CD14-positive monocyte (primary cell): ENCODE measurements around the gene PDE4D. TPM values are rescaled to one million over a fixed set of nuclear protein-coding genes. Genes with fewer than 3 reads are reported as not detected.
"Not testable (repeated sequence)": the region's sequence is repeated elsewhere in the genome, so short reads cannot be mapped to it uniquely, and the experiment has no call there.

Source experiments
- DNase-seq, 3 donors: peaks; one replicate each; pipeline ENCODE4 v3.0.0-alpha.2; 2011 to 2022
- H2AFZ ChIP-seq: 2 replicates; pipeline ENCODE4 v1.6.0; 2012; ENCODE audit warnings: mild to moderate bottlenecking, low read depth, low read length, inconsistent platforms; ENCODE audit not compliant: insufficient read depth, poor library complexity, severe bottlenecking
- H3K27ac ChIP-seq, 2 donors: 1 replicate in 1 of 2; 2 replicates in 1 of 2; pipeline ENCODE4 v1.5.1; 2012 to 2013; ENCODE audit warnings: low read length in 2 of 2, control low read depth in 1 of 2, inconsistent platforms in 1 of 2, low read depth in 1 of 2, mild to moderate bottlenecking in 1 of 2
- H3K27me3 ChIP-seq, 2 donors: one replicate each; pipeline versions ENCODE4 v1.6.0 to v1.6.1; 2011 to 2013; ENCODE audit warnings: low read length in 2 of 2; ENCODE audit not compliant: control insufficient read depth in 2 of 2, insufficient read depth in 2 of 2
- H3K36me3 ChIP-seq, 2 donors: replicated peaks in 1 of 2; 1 replicate in 1 of 2; 2 replicates in 1 of 2; pipeline versions ENCODE4 v1.5.1 to v1.6.1; 2012 to 2013; ENCODE audit warnings: low read length in 2 of 2, control low read depth in 1 of 2, inconsistent platforms in 1 of 2, mild to moderate bottlenecking in 1 of 2; ENCODE audit not compliant: insufficient read depth in 2 of 2, control insufficient read depth in 1 of 2
- H3K4me1 ChIP-seq, 2 donors: 1 replicate in 1 of 2; 2 replicates in 1 of 2; pipeline versions ENCODE4 v1.5.1 to v1.6.1; 2012 to 2013; ENCODE audit warnings: low read length in 2 of 2, control low read depth in 1 of 2, inconsistent platforms in 1 of 2, mild to moderate bottlenecking in 1 of 2, moderate library complexity in 1 of 2; ENCODE audit not compliant: insufficient read depth in 2 of 2, control insufficient read depth in 1 of 2
- H3K4me2 ChIP-seq: replicated peaks from 2 replicates; pipeline ENCODE3; 2012; ENCODE audit warnings: low read length, moderate library complexity, mild to moderate bottlenecking; ENCODE audit not compliant: poor library complexity, severe bottlenecking; ENCODE audit errors: extremely low read depth
- H3K4me3 ChIP-seq, 3 experiments: fragments of 200-600 bp in 1 of 3; sonication (generic) in 1 of 3; replicated peaks in 1 of 3; 1 replicate in 2 of 3; 2 replicates in 1 of 3; pipeline ENCODE4 v1.5.1; 2011 to 2013; ENCODE audit warnings: low read length in 3 of 3, mild to moderate bottlenecking in 3 of 3, control low read depth in 2 of 3, low read depth in 2 of 3, inconsistent platforms in 1 of 3, moderate library complexity in 1 of 3
- H3K79me2 ChIP-seq: 2 replicates; pipeline ENCODE4 v1.6.0; 2012; ENCODE audit warnings: mild to moderate bottlenecking, control low read depth, inconsistent platforms, low read length, moderate library complexity; ENCODE audit not compliant: insufficient read depth
- H3K9ac ChIP-seq: 2 replicates; pipeline ENCODE4 v1.6.0; 2017; ENCODE audit warnings: low read length, mild to moderate bottlenecking; ENCODE audit not compliant: insufficient read depth, poor library complexity, severe bottlenecking
- H3K9me3 ChIP-seq, 2 donors: replicated peaks in 1 of 2; 1 replicate in 1 of 2; 2 replicates in 1 of 2; pipeline versions ENCODE4 v1.5.1 to v1.6.1; 2012 to 2013; ENCODE audit warnings: low read length in 2 of 2, control low read depth in 1 of 2; ENCODE audit not compliant: control insufficient read depth in 1 of 2, insufficient read depth in 1 of 2
- H4K20me1 ChIP-seq: 2 replicates; pipeline ENCODE4 v1.6.0; 2012; ENCODE audit warnings: mild to moderate bottlenecking, low read length, control low read depth, moderate library complexity; ENCODE audit not compliant: insufficient read depth
- H3K27ac Mint-ChIP-seq, 7 donors: one replicate each; pipeline ENCODE4 v1.8.0; 2020; ENCODE audit warnings: mild to moderate bottlenecking in 7 of 7, mixed read lengths in 7 of 7, moderate library complexity in 6 of 7, inconsistent platforms in 2 of 7
- H3K27me3 Mint-ChIP-seq, 3 donors: one replicate each; pipeline ENCODE4 v1.8.0; 2021 to 2022; ENCODE audit warnings: low read depth in 3 of 3, mild to moderate bottlenecking in 3 of 3, mixed read lengths in 3 of 3, moderate library complexity in 3 of 3, inconsistent platforms in 1 of 3
- H3K36me3 Mint-ChIP-seq, 2 donors: one replicate each; pipeline ENCODE4 v1.8.0; 2020; ENCODE audit warnings: mixed read lengths in 2 of 2, inconsistent platforms in 1 of 2, mild to moderate bottlenecking in 1 of 2
- H3K4me1 Mint-ChIP-seq: one replicate; pipeline ENCODE4 v1.8.0; 2020; ENCODE audit warnings: mild to moderate bottlenecking, mixed read lengths
- H3K4me3 Mint-ChIP-seq, 2 donors: one replicate each; pipeline ENCODE4 v1.8.0; 2020; ENCODE audit warnings: mild to moderate bottlenecking in 2 of 2, mixed read lengths in 2 of 2, moderate library complexity in 1 of 2
- H3K9me3 Mint-ChIP-seq, 7 donors: one replicate each; pipeline ENCODE4 v1.8.0; 2020 to 2022; ENCODE audit warnings: mixed read lengths in 7 of 7, mild to moderate bottlenecking in 6 of 7, moderate library complexity in 6 of 7, inconsistent platforms in 2 of 7
- CTCF ChIP-seq: fragments of 200-600 bp; IDR thresholded peaks from one replicate; pipeline ENCODE4 v1.8.0; 2022; ENCODE audit warnings: antibody characterized with exemption, mild to moderate bottlenecking
- WGBS: methylation state at CpG from one replicate; pipeline ENCODE4 v1.1.5; 2013; ENCODE audit warnings: missing lambda C conversion rate; ENCODE audit not compliant: insufficient coverage; 5-methylcytosine and 5-hydroxymethylcytosine counted together
- intact Hi-C, 2 donors: fragments of 100-400 bp; cut with micrococcal nuclease; formaldehyde crosslinking; loops; one replicate each; pipeline versions ENCODE4 v1.15.0 to v1.15.1; 2023
- polyA plus RNA-seq, 3 donors: library from polyadenylated mRNA; depleted of rRNA in 1 of 3; unstranded in 2 of 3; stranded (reverse) in 1 of 3; fragments of 300-500 nt in 2 of 3; fragments of >200 nt in 1 of 3; fragmentation: Illumina TruSeq in 2 of 3; gene quantifications; 1 replicate in 2 of 3; 2 replicates in 1 of 3; pipeline ENCODE4 v1.2.3, GENCODE V29; 2012 to 2021

The PDE4D gene
- polyA plus RNA-seq, 3 donors = 1.9 to 3.4 (median 2.8) TPM

- no peak for TF ChIP-seq CTCF
- no CpG with 5 or more reads among the region's 1 CpG for WGBS
- H4K20me1 ChIP-seq = no peaks in the 10 kb centered on the region
- peaks cover 0 to 2% (median 0%) of the 10 kb centered on the region in 7 donors for H3K9me3 Mint-ChIP-seq
- H3K36me3 ChIP-seq = no peaks in the 10 kb centered on the region
- H3K27ac Mint-ChIP-seq = no peak overlapping the region
- H3K27me3 ChIP-seq = no peaks in the 10 kb centered on the region
- no peaks in the 10 kb centered on the region for H3K4me1 ChIP-seq
- H3K27me3 Mint-ChIP-seq = peaks cover 0 to 2% (median 0%) of the 10 kb centered on the region in 3 donors
- no peaks in the 10 kb centered on the region for H3K4me1 Mint-ChIP-seq
- no peak overlapping the region for H3K4me3 ChIP-seq
- no peaks in the 10 kb centered on the region for H3K9me3 ChIP-seq
- intact Hi-C loops = no loop called here
- no peaks in the 10 kb centered on the region for H3K79me2 ChIP-seq
- no peaks in the 10 kb centered on the region for H3K36me3 Mint-ChIP-seq
- H3K4me3 Mint-ChIP-seq = no peak overlapping the region
- H3K27ac ChIP-seq = no peak overlapping the region
- no peak overlapping the region for H3K9ac ChIP-seq
- DNase-seq = no peak
- no peak overlapping the region for H2AFZ ChIP-seq
- H3K4me2 ChIP-seq = no peak overlapping the region
Measured at GRCh38 chr5:59577485-59577884, 316.0 kb downstream of the PDE4D start.

- no peak overlapping the region for H3K27ac ChIP-seq
- H3K36me3 ChIP-seq = no peaks in the 10 kb centered on the region
- H3K9me3 ChIP-seq = no peaks in the 10 kb centered on the region
- intact Hi-C loops = no loop called here
- peaks cover 0 to 3% (median 0%) of the 10 kb centered on the region in 3 donors for H3K27me3 Mint-ChIP-seq
- no peaks in the 10 kb centered on the region for H3K36me3 Mint-ChIP-seq
- WGBS = 100% methylated on average over 1 of the region's 3 CpGs
- H3K4me3 ChIP-seq = no peak overlapping the region
- H3K9me3 Mint-ChIP-seq = peaks cover 0 to 2% (median 0%) of the 10 kb centered on the region in 7 donors
- no peak overlapping the region for H2AFZ ChIP-seq
- H3K27me3 ChIP-seq = no peaks in the 10 kb centered on the region
- no peak for TF ChIP-seq CTCF
- H3K27ac Mint-ChIP-seq = no peak overlapping the region
- H3K4me1 Mint-ChIP-seq = no peaks in the 10 kb centered on the region
- no peaks in the 10 kb centered on the region for H3K79me2 ChIP-seq
- no peak overlapping the region for H3K9ac ChIP-seq
- no peak overlapping the region for H3K4me3 Mint-ChIP-seq
- no peaks in the 10 kb centered on the region for H3K4me1 ChIP-seq
- no peak overlapping the region for H3K4me2 ChIP-seq
- H4K20me1 ChIP-seq = no peaks in the 10 kb centered on the region
- DNase-seq = no peak
Measured at GRCh38 chr5:59575648-59576445, 317.7 kb downstream of the PDE4D start.

GRCh38 chr5:59573509-59573908 lies 320.0 kb downstream of the PDE4D start:
- H3K27me3 Mint-ChIP-seq, DNase-seq, H3K36me3 ChIP-seq, H3K4me1 Mint-ChIP-seq, H3K4me2 ChIP-seq, H3K27ac Mint-ChIP-seq, H3K27me3 ChIP-seq, H3K27ac ChIP-seq, H3K4me3 Mint-ChIP-seq, intact Hi-C loops, H3K36me3 Mint-ChIP-seq, H4K20me1 ChIP-seq, H2AFZ ChIP-seq, H3K4me1 ChIP-seq, H3K4me3 ChIP-seq, H3K9me3 ChIP-seq, H3K9me3 Mint-ChIP-seq, H3K79me2 ChIP-seq, H3K9ac ChIP-seq: not testable (repeated sequence)
- WGBS = 100% methylated on average over 1 of the region's 5 CpGs
